ENCODE data around the gene CAMTA1. TPM values are rescaled to one million over a fixed set of nuclear protein-coding genes. Genes with fewer than 3 reads are reported as not detected.
A peak's percentile ranks its signal among the peaks of the same experiment; 100 is the strongest.

Gene CAMTA1
- total and polyA plus RNA-seq, 8 donors, result 42.8 to 213 (median 118) TPM

DNA sequence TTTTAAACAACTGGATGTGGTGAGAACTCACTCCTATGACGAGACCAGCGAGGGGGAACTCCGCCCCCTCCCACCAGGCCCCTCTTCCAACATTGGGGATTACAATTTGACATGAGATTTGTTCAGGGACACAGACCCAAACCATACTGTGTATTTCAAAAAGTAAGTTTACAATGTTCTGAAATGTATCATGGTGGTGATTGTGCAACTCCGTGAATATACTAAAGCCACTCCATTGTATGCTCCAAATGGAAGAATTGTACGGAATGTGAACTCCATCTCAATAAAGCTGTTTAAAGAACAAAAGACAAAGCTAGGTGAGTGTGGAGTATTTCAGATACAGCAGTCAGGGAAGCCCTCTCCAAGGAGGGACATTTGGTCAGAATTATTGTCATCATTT is 553.8 kb downstream of the CAMTA1 start:
- WGBS, 5 donors, result 80 to 91% (median 87%) methylated on average over 5 of the region's 5 CpGs

DNA sequence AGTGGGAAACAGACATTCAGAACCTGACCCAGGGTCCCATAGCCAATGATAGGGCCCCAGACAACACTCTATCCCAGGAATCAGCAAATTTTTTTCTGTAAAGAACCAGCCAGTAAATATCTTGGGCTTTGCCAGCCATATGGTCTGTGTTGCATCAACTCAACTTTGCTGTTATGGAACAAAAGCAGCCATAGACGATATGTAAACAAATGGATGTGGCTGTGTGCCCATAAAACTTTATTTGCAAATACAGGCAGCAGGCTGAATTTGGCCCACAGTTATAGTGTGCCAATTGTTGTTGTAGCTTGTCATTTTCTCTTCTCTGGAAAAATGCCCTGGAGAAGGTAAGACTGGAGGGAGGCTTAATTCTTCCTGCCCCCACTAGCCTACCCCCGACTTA is 554.7 kb downstream of the CAMTA1 start:
- peak in 1 of 2 donors; percentile 26 for DNase-seq
- Histone ChIP-seq H3K27ac (no peak overlapping the region), H3K4me3 (no peak overlapping the region), H3K4me1 (peaks cover 0 to 7% (median 0%) of the 10 kb centered on the region in 4 donors), H3K27me3 (peaks cover 0 to 8% (median 0%) of the 10 kb centered on the region in 3 donors), H3K36me3 (no peaks in the 10 kb centered on the region), H3K9me3 (no peaks in the 10 kb centered on the region)
- 35 to 61% (median 44%) methylated on average over 2 of the region's 2 CpGs for WGBS, 5 donors
- intact Hi-C loops (cut with DNase I; ENCODE audit: low total_unique reads), result no loop called here
- TF ChIP-seq POLR2A (IDR thresholded peaks at IDR 0.05) (no peak), CTCF (IDR thresholded peaks at IDR 0.05) (no peak), EP300 (IDR thresholded peaks at IDR 0.05) (no peak), POLR2AphosphoS5 (IDR thresholded peaks at IDR 0.05) (no peak)

More for the DNA sequence above, 553.8 kb downstream of the CAMTA1 start:
- Histone ChIP-seq H3K27ac (no peak overlapping the region), H3K27me3 (peaks cover 0 to 8% (median 0%) of the 10 kb centered on the region in 3 donors), H3K36me3 (no peaks in the 10 kb centered on the region), H3K4me1 (peaks cover 0 to 14% (median 4%) of the 10 kb centered on the region in 4 donors), H3K9me3 (no peaks in the 10 kb centered on the region), H3K4me3 (no peak overlapping the region)
- no peak for TF ChIP-seq EP300 (IDR thresholded peaks at IDR 0.05)
- TF ChIP-seq POLR2A (IDR thresholded peaks at IDR 0.05), result no peak
- TF ChIP-seq POLR2AphosphoS5 (IDR thresholded peaks at IDR 0.05), result no peak
- TF ChIP-seq CTCF (IDR thresholded peaks at IDR 0.05), result no peak
- intact Hi-C loops (cut with DNase I; ENCODE audit: low total_unique reads), result no loop called here
- no peak for DNase-seq

GRCh38 chr1:7341145-7341905 is 556.1 kb downstream of the CAMTA1 start:
- Histone ChIP-seq H3K9me3 (no peaks in the 10 kb centered on the region), H3K4me1 (peaks cover 0 to 7% (median 0%) of the 10 kb centered on the region in 4 donors), H3K36me3 (no peaks in the 10 kb centered on the region), H3K4me3 (no peak overlapping the region), H3K27ac (no peak overlapping the region), H3K27me3 (peaks cover 0 to 3% (median 0%) of the 10 kb centered on the region in 3 donors)
- WGBS, 5 donors, result 32 to 48% (median 46%) methylated on average over 10 to 11 of the region's 11 CpGs
- intact Hi-C loops (cut with DNase I; ENCODE audit: low total_unique reads), result no loop called here
- TF ChIP-seq CTCF (IDR thresholded peaks at IDR 0.05), result no peak
- no peak for TF ChIP-seq POLR2AphosphoS5 (IDR thresholded peaks at IDR 0.05)
- TF ChIP-seq EP300 (IDR thresholded peaks at IDR 0.05), result no peak
- no peak for TF ChIP-seq POLR2A (IDR thresholded peaks at IDR 0.05)
- DNase-seq, result peak in 1 of 2 donors; percentile 66

- Histone ChIP-seq H3K27me3 (no peaks in the 10 kb centered on the region), H3K27ac (no peak overlapping the region), H3K9me3 (no peaks in the 10 kb centered on the region), H3K4me1 (peaks cover 0 to 7% (median 0%) of the 10 kb centered on the region in 4 donors), H3K4me3 (no peak overlapping the region), H3K36me3 (no peaks in the 10 kb centered on the region)
- TF ChIP-seq POLR2A (IDR thresholded peaks at IDR 0.05) (no peak), CTCF (IDR thresholded peaks at IDR 0.05) (no peak), EP300 (IDR thresholded peaks at IDR 0.05) (no peak), POLR2AphosphoS5 (IDR thresholded peaks at IDR 0.05) (no peak)
- no peak for DNase-seq
- intact Hi-C loops (cut with DNase I; ENCODE audit: low total_unique reads), result no loop called here
- WGBS, 5 donors, result 81 to 94% (median 93%) methylated on average over 6 of the region's 6 CpGs
Measured at GRCh38 chr1:7343882-7344281, 558.6 kb downstream of the CAMTA1 start.

All from stomach (tissue), 9 donors.